HepG2 (cell line): ENCODE results near the gene TRIM28. TPM values are rescaled to one million over a fixed set of nuclear protein-coding genes. Genes with fewer than 3 reads are reported as not detected.
A peak's percentile ranks its signal among the peaks of the same experiment; 100 is the strongest.

Experiments used
- ATAD3A ChIP-seq: sonication (generic); formaldehyde crosslinking; IDR thresholded peaks from 2 replicates; pipeline ENCODE4 v1.4.0; 2020; ENCODE audit warnings: missing genetic modification reagents
- CBX2 ChIP-seq, 2 experiments: fragments of 200-600 bp in 1 of 2; sonication (generic); formaldehyde crosslinking in 1 of 2; IDR thresholded peaks; 2 replicates each; pipeline versions ENCODE4 v1.7.0 to v1.8.1; 2018 to 2022; ENCODE audit warnings: low read depth in 2 of 2, low read length in 1 of 2, mild to moderate bottlenecking in 1 of 2, missing genetic modification reagents in 1 of 2
- KLF16 ChIP-seq, 2 experiments: sonication (generic) in 1 of 2; formaldehyde crosslinking in 1 of 2; IDR thresholded peaks; 2 replicates each; pipeline versions ENCODE4 v1.6.1 to v1.8.0; 2016 to 2023; ENCODE audit warnings: missing genetic modification reagents in 2 of 2, missing compliant biosample characterization in 1 of 2
- NBN ChIP-seq: fragments of 450-650 bp; conservative IDR thresholded peaks from 2 replicates; pipeline ENCODE4 v1.6.1; 2017
- NR2F2 ChIP-seq: IDR thresholded peaks from 2 replicates; pipeline ENCODE4 v1.6.1; 2012; ENCODE audit warnings: low read depth, inconsistent platforms, borderline replicate concordance
- RFXANK ChIP-seq: IDR thresholded peaks from 2 replicates; pipeline ENCODE4 v1.6.1; 2016
- RFXAP ChIP-seq: sonication (generic); formaldehyde crosslinking; IDR thresholded peaks from 2 replicates; pipeline ENCODE4 v1.4.0; 2020; ENCODE audit warnings: missing genetic modification reagents, borderline replicate concordance
- SMARCC2 ChIP-seq: fragments of 450-650 bp; IDR thresholded peaks from 2 replicates; pipeline ENCODE4 v1.6.1; 2017; ENCODE audit warnings: antibody characterized with exemption, mild to moderate bottlenecking
- STAG1 ChIP-seq: sonication (generic); formaldehyde crosslinking; IDR thresholded peaks from 2 replicates; pipeline ENCODE4 v1.4.0; 2020; ENCODE audit warnings: missing genetic modification reagents
- TAF15 ChIP-seq: fragments of 200-400 bp; formaldehyde crosslinking; IDR thresholded peaks from one replicate; pipeline ENCODE4 v1.6.1; 2018; ENCODE audit warnings: mild to moderate bottlenecking, low read depth, low read length; ENCODE audit not compliant: poor library complexity, severe bottlenecking
- ZNF124 ChIP-seq: sonication (generic); formaldehyde crosslinking; IDR thresholded peaks from 2 replicates; pipeline ENCODE4 v1.4.0; 2020; ENCODE audit warnings: missing genetic modification reagents
- ZNF335 ChIP-seq: sonication (generic); formaldehyde crosslinking; IDR thresholded peaks from 2 replicates; pipeline ENCODE4 v1.4.0; 2020; ENCODE audit warnings: missing genetic modification reagents
- ZNF34 ChIP-seq: sonication (generic); formaldehyde crosslinking; IDR thresholded peaks from 2 replicates; pipeline ENCODE4 v1.4.0; 2020; ENCODE audit warnings: mild to moderate bottlenecking, missing genetic modification reagents, borderline replicate concordance
- ZNF501 ChIP-seq: sonication (generic); formaldehyde crosslinking; IDR thresholded peaks from 2 replicates; pipeline ENCODE4 v1.5.1; 2020; ENCODE audit warnings: mild to moderate bottlenecking, moderate library complexity, missing genetic modification reagents
- ZNF607 ChIP-seq: sonication (generic); formaldehyde crosslinking; IDR thresholded peaks from 2 replicates; pipeline ENCODE4 v1.5.1; 2020; ENCODE audit warnings: missing genetic modification reagents, mild to moderate bottlenecking, borderline replicate concordance
- ZNF629 ChIP-seq: sonication (generic); formaldehyde crosslinking; conservative IDR thresholded peaks from 2 replicates; pipeline ENCODE4 v1.5.0; 2020; ENCODE audit warnings: missing genetic modification reagents
- ZNF737 ChIP-seq: sonication (generic); formaldehyde crosslinking; IDR thresholded peaks from 2 replicates; pipeline ENCODE4 v1.5.0; 2020; ENCODE audit warnings: missing genetic modification reagents, mild to moderate bottlenecking, borderline replicate concordance
- polyA plus RNA-seq, 8 experiments: library from polyadenylated mRNA; depleted of rRNA in 3 of 8; stranded (reverse) in 7 of 8; unstranded in 1 of 8; fragments of >200 nt; fragmentation: Illumina TruSeq in 4 of 8; extraction: Trizol in 4 of 8; gene quantifications; 2 replicates each; pipeline versions ENCODE4 v1.2.1 to v1.2.3, GENCODE V29; 2011 to 2016; ENCODE audit warnings: low read depth in 4 of 8, missing spikeins in 1 of 8, mixed read lengths in 1 of 8; ENCODE audit not compliant: insufficient read depth in 1 of 8
- total RNA-seq, 5 experiments: library from RNA; depleted of rRNA; stranded (reverse); fragments of >200 nt; fragmentation: Illumina TruSeq; extraction: Trizol; gene quantifications; 2 replicates each; pipeline ENCODE4 v1.2.3, GENCODE V29; 2016; ENCODE audit warnings: low read depth in 1 of 5
- TF ChIP-seq, protein P1 (sequence below): fragments of 450-650 bp; IDR thresholded peaks from 2 replicates; pipeline ENCODE4 v1.6.1; 2017
- TF ChIP-seq, protein P2 (sequence below): IDR thresholded peaks from 2 replicates; pipeline ENCODE4 v1.6.1; 2016; ENCODE audit warnings: missing biosample characterization, missing genetic modification reagents, low read depth
- TF ChIP-seq, protein P3 (sequence below): sonication (generic); formaldehyde crosslinking; IDR thresholded peaks from 2 replicates; pipeline ENCODE4 v1.4.0; 2020; ENCODE audit warnings: missing genetic modification reagents, borderline replicate concordance

Gene TRIM28
- total and polyA plus RNA-seq, 2 of the 13 experiments (the other 11 are each of a cell fraction or from before 2014, with no cell fraction given): 361 to 439 TPM

DNA sequence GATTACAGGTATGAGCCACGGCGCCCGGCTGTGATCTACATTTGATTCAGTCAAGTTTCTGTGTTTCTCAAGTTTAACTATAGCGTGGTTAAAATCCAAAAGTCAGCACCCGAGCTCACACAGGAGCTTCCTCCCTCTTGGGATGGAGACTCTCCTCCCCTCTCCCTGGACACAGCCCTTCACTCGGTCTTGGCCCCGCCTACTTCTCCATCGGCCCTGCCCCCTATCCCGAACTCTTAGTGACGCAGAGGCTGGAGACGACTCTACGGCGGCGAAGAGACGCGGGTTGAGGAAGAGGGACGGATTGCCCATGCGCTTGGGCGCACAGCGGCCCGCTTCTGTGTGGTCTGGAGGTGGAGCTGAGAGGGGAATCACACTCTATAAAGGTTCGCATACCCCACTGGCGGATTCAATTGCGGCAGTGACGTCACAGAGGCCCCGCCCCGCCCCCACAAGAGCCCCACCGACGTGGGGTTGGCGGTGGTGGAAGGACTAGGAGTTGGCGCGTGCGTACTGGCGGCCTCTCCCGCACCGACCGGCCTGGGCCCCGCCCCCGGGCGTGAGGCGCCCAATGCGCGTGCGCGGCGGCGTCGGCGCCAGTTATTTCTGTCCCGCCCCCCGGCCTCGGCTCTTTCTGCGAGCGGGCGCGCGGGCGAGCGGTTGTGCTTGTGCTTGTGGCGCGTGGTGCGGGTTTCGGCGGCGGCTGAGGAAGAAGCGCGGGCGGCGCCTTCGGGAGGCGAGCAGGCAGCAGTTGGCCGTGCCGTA is at the start of gene TRIM28 (continued):
- TF ChIP-seq NR2F2 (no peak), NBN (no peak), RFXAP (CRISPR knock-in tag) (peak; percentile 58), ZNF124 (CRISPR knock-in tag) (peak; percentile 84; the same call in 1 of the 2 replicates), TAF15 (no peak), ATAD3A (CRISPR knock-in tag) (no peak), CBX2 (IDR thresholded peaks at IDR 0.05; ENCODE audit: low read depth, low read length) (no peak), CBX2 (CRISPR knock-in tag; IDR thresholded peaks at IDR 0.05; ENCODE audit: low read depth) (0 out of 2 replicates have a peak, but pooled peaks have one; percentile 37), RFXANK (CRISPR knock-in tag) (no peak; the same call in 1 of the 2 replicates), ZNF629 (CRISPR knock-in tag) (no peak), ZNF737 (CRISPR knock-in tag) (no peak), KLF16 (CRISPR knock-in tag; IDR thresholded peaks at IDR 0.05) (peak in 1 of 2 experiments; percentile 32; a peak in 1 of 4 replicates), STAG1 (no peak), SMARCC2 (no peak), ZNF501 (CRISPR knock-in tag) (peak; percentile 88), ZNF335 (CRISPR knock-in tag) (peak; percentile 46; the same call in 1 of the 2 replicates), ZNF607 (CRISPR knock-in tag) (no peak), ZNF34 (CRISPR knock-in tag) (peak; percentile 75; the same call in 1 of the 2 replicates)
- TF ChIP-seq, protein P1, sequence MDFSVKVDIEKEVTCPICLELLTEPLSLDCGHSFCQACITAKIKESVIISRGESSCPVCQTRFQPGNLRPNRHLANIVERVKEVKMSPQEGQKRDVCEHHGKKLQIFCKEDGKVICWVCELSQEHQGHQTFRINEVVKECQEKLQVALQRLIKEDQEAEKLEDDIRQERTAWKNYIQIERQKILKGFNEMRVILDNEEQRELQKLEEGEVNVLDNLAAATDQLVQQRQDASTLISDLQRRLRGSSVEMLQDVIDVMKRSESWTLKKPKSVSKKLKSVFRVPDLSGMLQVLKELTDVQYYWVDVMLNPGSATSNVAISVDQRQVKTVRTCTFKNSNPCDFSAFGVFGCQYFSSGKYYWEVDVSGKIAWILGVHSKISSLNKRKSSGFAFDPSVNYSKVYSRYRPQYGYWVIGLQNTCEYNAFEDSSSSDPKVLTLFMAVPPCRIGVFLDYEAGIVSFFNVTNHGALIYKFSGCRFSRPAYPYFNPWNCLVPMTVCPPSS: no peak
- TF ChIP-seq, protein P2, sequence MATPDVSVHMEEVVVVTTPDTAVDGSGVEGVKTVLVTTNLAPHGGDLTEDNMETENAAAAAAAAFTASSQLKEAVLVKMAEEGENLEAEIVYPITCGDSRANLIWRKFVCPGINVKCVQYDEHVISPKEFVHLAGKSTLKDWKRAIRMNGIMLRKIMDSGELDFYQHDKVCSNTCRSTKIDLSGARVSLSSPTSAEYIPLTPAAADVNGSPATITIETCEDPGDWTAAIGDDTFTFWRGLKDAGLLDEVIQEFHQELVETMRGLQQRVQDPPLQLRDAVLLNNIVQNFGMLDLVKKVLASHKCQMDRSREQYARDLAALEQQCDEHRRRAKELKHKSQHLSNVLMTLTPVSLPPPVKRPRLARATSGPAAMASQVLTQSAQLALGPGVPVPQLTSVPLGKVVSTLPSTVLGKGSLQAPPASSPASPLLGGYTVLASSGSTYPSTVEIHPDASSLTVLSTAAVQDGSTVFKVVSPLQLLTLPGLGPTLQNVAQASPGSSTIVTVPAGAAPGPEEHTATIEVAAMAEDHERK (CRISPR knock-in tag): no peak; the same call in 1 of the 2 replicates
- TF ChIP-seq, protein P3, sequence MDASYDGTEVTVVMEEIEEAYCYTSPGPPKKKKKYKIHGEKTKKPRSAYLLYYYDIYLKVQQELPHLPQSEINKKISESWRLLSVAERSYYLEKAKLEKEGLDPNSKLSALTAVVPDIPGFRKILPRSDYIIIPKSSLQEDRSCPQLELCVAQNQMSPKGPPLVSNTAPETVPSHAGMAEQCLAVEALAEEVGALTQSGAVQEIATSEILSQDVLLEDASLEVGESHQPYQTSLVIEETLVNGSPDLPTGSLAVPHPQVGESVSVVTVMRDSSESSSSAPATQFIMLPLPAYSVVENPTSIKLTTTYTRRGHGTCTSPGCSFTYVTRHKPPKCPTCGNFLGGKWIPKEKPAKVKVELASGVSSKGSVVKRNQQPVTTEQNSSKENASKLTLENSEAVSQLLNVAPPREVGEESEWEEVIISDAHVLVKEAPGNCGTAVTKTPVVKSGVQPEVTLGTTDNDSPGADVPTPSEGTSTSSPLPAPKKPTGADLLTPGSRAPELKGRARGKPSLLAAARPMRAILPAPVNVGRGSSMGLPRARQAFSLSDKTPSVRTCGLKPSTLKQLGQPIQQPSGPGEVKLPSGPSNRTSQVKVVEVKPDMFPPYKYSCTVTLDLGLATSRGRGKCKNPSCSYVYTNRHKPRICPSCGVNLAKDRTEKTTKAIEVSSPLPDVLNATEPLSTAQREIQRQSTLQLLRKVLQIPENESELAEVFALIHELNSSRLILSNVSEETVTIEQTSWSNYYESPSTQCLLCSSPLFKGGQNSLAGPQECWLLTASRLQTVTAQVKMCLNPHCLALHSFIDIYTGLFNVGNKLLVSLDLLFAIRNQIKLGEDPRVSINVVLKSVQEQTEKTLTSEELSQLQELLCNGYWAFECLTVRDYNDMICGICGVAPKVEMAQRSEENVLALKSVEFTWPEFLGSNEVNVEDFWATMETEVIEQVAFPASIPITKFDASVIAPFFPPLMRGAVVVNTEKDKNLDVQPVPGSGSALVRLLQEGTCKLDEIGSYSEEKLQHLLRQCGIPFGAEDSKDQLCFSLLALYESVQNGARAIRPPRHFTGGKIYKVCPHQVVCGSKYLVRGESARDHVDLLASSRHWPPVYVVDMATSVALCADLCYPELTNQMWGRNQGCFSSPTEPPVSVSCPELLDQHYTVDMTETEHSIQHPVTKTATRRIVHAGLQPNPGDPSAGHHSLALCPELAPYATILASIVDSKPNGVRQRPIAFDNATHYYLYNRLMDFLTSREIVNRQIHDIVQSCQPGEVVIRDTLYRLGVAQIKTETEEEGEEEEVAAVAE: peak; percentile 30; the same call in 1 of the 2 replicates
